WERI-Rb-1 (cell line): ENCODE results near the gene FHOD3.
"Not testable (repeated sequence)": the region's sequence is repeated elsewhere in the genome, so short reads cannot be mapped to it uniquely, and the experiment has no call there.

ENCODE experiments used
- DNase-seq: peaks from one replicate; pipeline ENCODE4 v3.0.0-alpha.2; 2020
- H3K27ac ChIP-seq: fragments of 250-450 bp; sonication (Bioruptor Pico); 2 replicates; pipeline ENCODE4 v1.5.1; 2020; ENCODE audit warnings: mild to moderate bottlenecking, moderate library complexity
- H3K27me3 ChIP-seq: fragments of 250-450 bp; sonication (Bioruptor Pico); 2 replicates; pipeline ENCODE4 v1.5.1; 2021; ENCODE audit warnings: mild to moderate bottlenecking, low read depth, moderate library complexity; ENCODE audit not compliant: insufficient read depth, severe bottlenecking
- H3K36me3 ChIP-seq: fragments of 250-450 bp; sonication (Bioruptor Pico); 2 replicates; pipeline ENCODE4 v1.5.1; 2020; ENCODE audit warnings: mild to moderate bottlenecking, moderate library complexity
- H3K4me3 ChIP-seq: 2 replicates; pipeline ENCODE4 v1.5.1; 2011; ENCODE audit warnings: low read depth, mild to moderate bottlenecking, control low read depth, low read length
- H3K9me3 ChIP-seq: fragments of 250-450 bp; sonication (Bioruptor Pico); 2 replicates; pipeline ENCODE4 v1.5.1; 2021; ENCODE audit warnings: mild to moderate bottlenecking, moderate library complexity; ENCODE audit not compliant: severe bottlenecking
- TF ChIP-seq, protein P1 (sequence below): IDR thresholded peaks from 2 replicates; pipeline ENCODE4 v1.5.1; 2011; ENCODE audit warnings: low read depth, mild to moderate bottlenecking, control low read depth, inconsistent platforms, low read length

Gene FHOD3

DNA sequence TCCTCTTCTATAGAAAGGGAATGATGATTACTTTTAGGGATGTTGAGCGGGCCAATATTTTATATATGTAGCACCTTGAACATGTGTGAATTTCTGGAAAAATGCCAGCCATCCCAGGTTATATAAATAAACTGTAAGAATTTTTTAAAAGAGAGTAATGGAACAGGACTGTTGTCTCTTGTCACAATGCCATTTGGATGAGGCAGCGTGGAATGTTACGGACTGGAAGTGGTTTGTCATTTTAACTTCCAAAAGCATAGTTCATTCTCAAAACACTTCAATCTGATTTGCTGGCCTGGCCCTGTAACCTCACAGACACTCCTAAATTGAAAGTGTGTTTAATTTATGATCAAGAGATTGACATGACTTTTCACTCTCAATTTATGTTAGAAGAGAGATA is 460.5 kb downstream of the FHOD3 start:
- Histone ChIP-seq H3K27ac (no peak overlapping the region), H3K27me3 (no peaks in the 10 kb centered on the region), H3K9me3 (no peaks in the 10 kb centered on the region), H3K36me3 (no peaks in the 10 kb centered on the region), H3K4me3 (no peak overlapping the region)
- TF ChIP-seq, protein P1, sequence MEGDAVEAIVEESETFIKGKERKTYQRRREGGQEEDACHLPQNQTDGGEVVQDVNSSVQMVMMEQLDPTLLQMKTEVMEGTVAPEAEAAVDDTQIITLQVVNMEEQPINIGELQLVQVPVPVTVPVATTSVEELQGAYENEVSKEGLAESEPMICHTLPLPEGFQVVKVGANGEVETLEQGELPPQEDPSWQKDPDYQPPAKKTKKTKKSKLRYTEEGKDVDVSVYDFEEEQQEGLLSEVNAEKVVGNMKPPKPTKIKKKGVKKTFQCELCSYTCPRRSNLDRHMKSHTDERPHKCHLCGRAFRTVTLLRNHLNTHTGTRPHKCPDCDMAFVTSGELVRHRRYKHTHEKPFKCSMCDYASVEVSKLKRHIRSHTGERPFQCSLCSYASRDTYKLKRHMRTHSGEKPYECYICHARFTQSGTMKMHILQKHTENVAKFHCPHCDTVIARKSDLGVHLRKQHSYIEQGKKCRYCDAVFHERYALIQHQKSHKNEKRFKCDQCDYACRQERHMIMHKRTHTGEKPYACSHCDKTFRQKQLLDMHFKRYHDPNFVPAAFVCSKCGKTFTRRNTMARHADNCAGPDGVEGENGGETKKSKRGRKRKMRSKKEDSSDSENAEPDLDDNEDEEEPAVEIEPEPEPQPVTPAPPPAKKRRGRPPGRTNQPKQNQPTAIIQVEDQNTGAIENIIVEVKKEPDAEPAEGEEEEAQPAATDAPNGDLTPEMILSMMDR: no peak
- no peak for DNase-seq

DNA sequence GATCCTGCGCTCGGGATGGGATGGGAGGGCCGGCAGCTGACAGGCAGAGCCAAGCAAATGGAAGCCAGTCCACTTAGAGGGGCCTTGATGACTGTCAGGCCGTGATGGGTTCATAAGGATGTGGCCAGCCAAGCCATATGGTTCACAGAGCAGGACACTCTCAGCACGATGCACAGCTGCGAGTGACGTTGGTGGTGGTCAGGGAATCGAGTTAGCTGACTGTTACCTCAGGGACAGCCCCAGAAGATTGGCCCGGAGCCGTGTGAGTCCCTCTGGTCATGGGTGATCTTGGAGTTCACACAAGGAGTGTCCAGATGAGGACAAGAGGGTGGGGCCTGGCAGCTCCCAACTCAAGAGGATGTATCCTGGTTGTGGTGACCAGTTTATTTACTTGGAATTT is 461.1 kb downstream of the FHOD3 start:
- TF ChIP-seq, protein P1: no peak
- H3K36me3 ChIP-seq: no peaks in the 10 kb centered on the region
- no peaks in the 10 kb centered on the region for H3K27me3 ChIP-seq
- no peak for DNase-seq
- no peak overlapping the region for H3K27ac ChIP-seq
- no peak overlapping the region for H3K4me3 ChIP-seq
- no peaks in the 10 kb centered on the region for H3K9me3 ChIP-seq

DNA sequence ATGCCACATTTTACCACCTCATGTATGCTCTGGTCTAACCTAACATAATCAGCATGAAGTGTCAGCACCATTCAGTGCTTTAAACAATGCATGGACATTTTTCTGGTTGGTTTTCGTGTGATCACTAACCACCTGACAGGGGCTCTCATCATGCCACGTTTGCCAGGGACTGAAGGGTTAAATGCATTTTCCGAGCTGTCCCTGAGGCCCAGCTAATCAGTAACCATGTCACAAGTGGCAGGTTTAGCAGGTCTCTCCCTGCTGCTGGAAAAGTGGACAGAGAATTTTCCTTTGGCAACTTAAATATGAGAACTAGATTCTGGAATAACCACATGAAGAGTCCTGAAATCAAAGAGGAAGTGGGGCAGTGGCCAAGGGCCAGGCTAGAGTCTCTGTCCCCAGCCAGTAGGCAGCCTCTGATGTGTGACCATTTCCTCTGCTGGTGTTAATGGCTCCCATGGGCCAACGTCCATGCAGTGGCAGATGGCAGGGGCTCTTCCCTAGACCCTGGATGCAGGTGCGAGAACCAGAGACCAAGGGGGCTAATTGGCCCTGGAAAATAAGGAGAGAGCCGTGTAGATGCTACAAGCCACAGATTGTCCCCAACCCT is 461.8 kb downstream of the FHOD3 start:
- no peaks in the 10 kb centered on the region for H3K27me3 ChIP-seq
- DNase-seq: no peak
- H3K4me3 ChIP-seq: no peak overlapping the region
- TF ChIP-seq, protein P1: no peak
- no peaks in the 10 kb centered on the region for H3K36me3 ChIP-seq
- no peaks in the 10 kb centered on the region for H3K9me3 ChIP-seq
- no peak overlapping the region for H3K27ac ChIP-seq

GRCh38 chr18:36760598-36760997 is 463.1 kb downstream of the FHOD3 start:
- TF ChIP-seq, protein P1: no peak
- no peaks in the 10 kb centered on the region for H3K36me3 ChIP-seq
- no peak overlapping the region for H3K27ac ChIP-seq
- no peak for DNase-seq
- no peaks in the 10 kb centered on the region for H3K27me3 ChIP-seq
- H3K9me3 ChIP-seq: no peaks in the 10 kb centered on the region
- H3K4me3 ChIP-seq: no peak overlapping the region

DNA sequence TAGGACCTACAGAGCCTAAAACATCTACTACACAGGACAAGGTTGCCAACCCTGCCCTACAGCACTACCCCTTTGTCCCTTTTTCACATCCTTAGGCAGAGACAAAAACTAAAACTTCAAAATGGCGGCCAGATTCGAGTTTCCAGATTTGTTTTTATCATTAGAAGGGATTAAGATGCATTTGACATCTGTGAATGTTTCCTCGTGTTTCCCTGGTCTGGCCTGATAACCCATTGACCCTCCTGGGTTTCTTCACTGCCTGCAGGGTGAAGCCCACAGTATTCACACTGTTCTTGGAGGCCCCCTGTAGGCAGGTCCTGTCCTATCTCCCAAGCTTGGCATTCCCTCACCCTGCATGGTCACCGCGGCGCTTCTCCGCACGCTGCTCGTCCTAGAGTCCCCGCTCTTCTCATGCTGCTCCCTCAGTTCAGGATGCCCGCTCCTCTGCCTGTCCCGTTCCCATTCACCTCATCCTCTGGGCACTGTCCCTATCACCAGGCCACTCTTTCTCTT is 463.7 kb downstream of the FHOD3 start:
- Histone ChIP-seq H3K9me3 (no peaks in the 10 kb centered on the region), H3K27ac (no peak overlapping the region), H3K4me3 (no peak overlapping the region), H3K27me3 (no peaks in the 10 kb centered on the region), H3K36me3 (no peaks in the 10 kb centered on the region)
- no peak for DNase-seq
- TF ChIP-seq, protein P1: 0 out of 2 replicates have a peak, but pooled peaks have one; percentile 9

GRCh38 chr18:36762074-36762473 is 464.6 kb downstream of the FHOD3 start:
- no peak for DNase-seq
- Histone ChIP-seq H3K4me3 (no peak overlapping the region), H3K27me3 (no peaks in the 10 kb centered on the region), H3K36me3 (no peaks in the 10 kb centered on the region), H3K9me3 (no peaks in the 10 kb centered on the region), H3K27ac (no peak overlapping the region)
- TF ChIP-seq, protein P1: no peak

DNA sequence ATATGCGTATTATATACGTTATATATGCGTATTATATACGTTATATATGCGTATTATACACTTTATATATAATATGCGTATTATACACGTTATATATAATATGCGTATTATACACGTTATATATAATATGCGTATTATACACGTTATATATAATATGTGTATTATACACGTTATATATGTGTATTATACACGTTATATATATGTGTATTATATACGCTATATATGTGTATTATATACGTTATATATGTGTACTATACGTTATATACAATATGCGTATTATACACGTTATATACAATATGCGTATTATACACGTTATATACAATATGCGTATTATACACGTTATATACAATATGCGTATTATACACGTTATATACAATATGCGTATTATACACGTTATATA is 465.5 kb downstream of the FHOD3 start:
- H3K27ac ChIP-seq, H3K9me3 ChIP-seq, H3K36me3 ChIP-seq, H3K4me3 ChIP-seq, DNase-seq, H3K27me3 ChIP-seq: not testable (repeated sequence)
